Testis (tissue), 3 donors: ENCODE data around the gene PTPRG. TPM values are rescaled to one million over a fixed set of nuclear protein-coding genes. Genes with fewer than 3 reads are reported as not detected.

Source experiments
- DNase-seq: peaks from one replicate; pipeline ENCODE4 v3.0.0-alpha.2; 2019
- H3K27ac ChIP-seq, 2 donors: fragments of 200-600 bp; sonication (generic); one replicate each; pipeline ENCODE4 v1.5.1; 2019
- H3K27me3 ChIP-seq: fragments of 200-600 bp; sonication (generic); one replicate; pipeline ENCODE4 v1.5.1; 2019
- H3K36me3 ChIP-seq: fragments of 200-600 bp; sonication (generic); one replicate; pipeline ENCODE4 v1.5.1; 2017; ENCODE audit warnings: low read depth; ENCODE audit errors: missing control alignments
- H3K4me1 ChIP-seq: fragments of 200-600 bp; sonication (generic); one replicate; pipeline ENCODE4 v1.5.1; 2019
- H3K4me3 ChIP-seq, 2 donors: fragments of 200-600 bp; sonication (generic); one replicate each; pipeline ENCODE4 v1.5.1; 2017 to 2019
- H3K9me3 ChIP-seq: fragments of 200-600 bp; sonication (generic); one replicate; pipeline ENCODE4 v1.5.1; 2017
- CTCF ChIP-seq, 3 experiments: fragments of 450-650 bp in 2 of 3; fragments of 200-600 bp in 1 of 3; sonication (generic) in 1 of 3; IDR thresholded peaks; one replicate each; pipeline ENCODE4 v1.5.1; 2016 to 2019; ENCODE audit warnings: antibody characterized with exemption in 3 of 3, mild to moderate bottlenecking in 2 of 3, moderate library complexity in 1 of 3
- POLR2A ChIP-seq: fragments of 450-650 bp; IDR thresholded peaks from one replicate; pipeline ENCODE4 v1.6.1; 2017; ENCODE audit warnings: antibody characterized with exemption, mild to moderate bottlenecking, moderate library complexity
- WGBS, 2 donors: methylation state at CpG; one replicate each; pipeline ENCODE4 v1.1.5; 2018; 5-methylcytosine and 5-hydroxymethylcytosine counted together
- intact Hi-C: fragments of 100-400 bp; cut with DNase I; formaldehyde crosslinking; loops from one replicate; pipeline ENCODE4 v1.15.1; 2023; ENCODE audit warnings: low total_unique reads
- polyA plus RNA-seq: library from polyadenylated mRNA; stranded (reverse); fragments of 350-450 nt; fragmentation: Illumina TruSeq; extraction: RNeasy Lipid Tissue Mini Kit (QIAGEN cat#74804); gene quantifications from one replicate; pipeline ENCODE4 v1.2.3, GENCODE V29; 2014; ENCODE audit warnings: low read depth, low replicate concordance; ENCODE audit not compliant: insufficient read depth
- total RNA-seq, 2 donors: library from RNA; depleted of rRNA; stranded (reverse); fragments of >200 nt; gene quantifications; one replicate each; pipeline ENCODE4 v1.2.3, GENCODE V29; 2016

Gene PTPRG
- total and polyA plus RNA-seq, 3 donors from 2014 or later, result 26.3 to 107 (median 75.4) TPM

- no peaks in the 10 kb centered on the region for H3K4me1 ChIP-seq
- no peak for DNase-seq
- no peak overlapping the region for H3K4me3 ChIP-seq
- no peak overlapping the region for H3K27ac ChIP-seq
- no peaks in the 10 kb centered on the region for H3K9me3 ChIP-seq
- 91 to 92% methylated on average over 2 of the region's 2 CpGs for WGBS, 2 donors
- H3K27me3 ChIP-seq, result no peaks in the 10 kb centered on the region
- H3K36me3 ChIP-seq, result no peaks in the 10 kb centered on the region
- TF ChIP-seq POLR2A (no peak), CTCF (IDR thresholded peaks at IDR 0.05) (no peak)
- intact Hi-C loops, result no loop called here
Measured at GRCh38 chr3:61624300-61624699, 62.9 kb downstream of the PTPRG start.

- no peaks in the 10 kb centered on the region for H3K9me3 ChIP-seq
- WGBS, 2 donors, result 94 to 97% methylated on average over 7 of the region's 7 CpGs
- H3K27me3 ChIP-seq, result no peaks in the 10 kb centered on the region
- H3K27ac ChIP-seq, result no peak overlapping the region
- intact Hi-C loops, result no loop called here
- no peaks in the 10 kb centered on the region for H3K4me1 ChIP-seq
- TF ChIP-seq CTCF (IDR thresholded peaks at IDR 0.05) (no peak), POLR2A (no peak)
- no peak for DNase-seq
- no peaks in the 10 kb centered on the region for H3K36me3 ChIP-seq
- H3K4me3 ChIP-seq, result no peak overlapping the region
Measured at GRCh38 chr3:61625429-61625828, 64.1 kb downstream of the PTPRG start.

GRCh38 chr3:61626484-61626883, 65.1 kb downstream of the PTPRG start:
- DNase-seq, result no peak
- WGBS, 2 donors, result 84 to 92% methylated on average over 6 of the region's 6 CpGs
- Histone ChIP-seq H3K36me3 (no peaks in the 10 kb centered on the region), H3K27me3 (no peaks in the 10 kb centered on the region), H3K4me3 (no peak overlapping the region), H3K9me3 (no peaks in the 10 kb centered on the region), H3K4me1 (no peaks in the 10 kb centered on the region), H3K27ac (no peak overlapping the region)
- intact Hi-C loops, result no loop called here
- TF ChIP-seq POLR2A, result no peak
- no peak for TF ChIP-seq CTCF (IDR thresholded peaks at IDR 0.05)

GRCh38 chr3:61627768-61628185, 66.4 kb downstream of the PTPRG start:
- Histone ChIP-seq H3K36me3 (no peaks in the 10 kb centered on the region), H3K4me1 (no peaks in the 10 kb centered on the region), H3K27ac (no peak overlapping the region), H3K9me3 (no peaks in the 10 kb centered on the region), H3K27me3 (no peaks in the 10 kb centered on the region), H3K4me3 (no peak overlapping the region)
- no peak for DNase-seq
- WGBS, 2 donors, result 83 to 86% methylated on average over 2 of the region's 2 CpGs
- TF ChIP-seq CTCF (IDR thresholded peaks at IDR 0.05), result no peak
- TF ChIP-seq POLR2A, result no peak
- intact Hi-C loops, result no loop called here

GRCh38 chr3:61628636-61629035, 67.3 kb downstream of the PTPRG start:
- Histone ChIP-seq H3K27ac (no peak overlapping the region), H3K36me3 (no peaks in the 10 kb centered on the region), H3K27me3 (no peaks in the 10 kb centered on the region), H3K4me1 (no peaks in the 10 kb centered on the region), H3K9me3 (no peaks in the 10 kb centered on the region), H3K4me3 (no peak overlapping the region)
- no peak for DNase-seq
- TF ChIP-seq POLR2A (no peak), CTCF (IDR thresholded peaks at IDR 0.05) (no peak)
- 80 to 92% methylated on average over 3 of the region's 3 CpGs for WGBS, 2 donors
- intact Hi-C loops, result no loop called here
